Measurements from ENCODE around the gene TBCB. TPM values are rescaled to one million over a fixed set of nuclear protein-coding genes. Genes with fewer than 3 reads are reported as not detected.

TBCB gene
- total RNA-seq, 1 experiment from 2014 or later = 141 TPM

GRCh38 chr19:36136964-36137686 is 21.9 kb downstream of the TBCB start (continued):
- no peak for TF ChIP-seq RAD21 (IDR thresholded peaks at IDR 0.05; ENCODE audit: low read depth)
- TF ChIP-seq ZNF274 (IDR thresholded peaks at IDR 0.05; ENCODE audit: low read depth, low read length) = no peak
- no peak; the same call in 1 of the 2 replicates for TF ChIP-seq SIN3A (IDR thresholded peaks at IDR 0.05; ENCODE audit: low read depth)
- peak; percentile 76 for TF ChIP-seq FOSL1 (IDR thresholded peaks at IDR 0.05; ENCODE audit: low read depth)

- intact Hi-C loops (cut with micrococcal nuclease) = loop anchor here (10.0 kb wide), 1 partner anchor 1076 kb away; the partner anchor contains the start of genes ZNF383 and ZNF585B
- Histone ChIP-seq H3K27me3 (ENCODE audit: insufficient read depth, low read length) (no peaks in the 10 kb centered on the region), H3K27ac (ENCODE audit: low read depth, low read length) (peak overlapping the region; percentile 98), H3K4me1 (ENCODE audit: control insufficient read depth in 1 of 2, insufficient read depth in 2 of 2, low read length in 2 of 2) (peaks cover 49 to 65% of the 10 kb centered on the region in 2 experiments), H3K36me3 (ENCODE audit: control insufficient read depth in 1 of 2, insufficient read depth in 2 of 2, low read length in 2 of 2) (peaks cover 12 to 15% of the 10 kb centered on the region in 2 experiments), H3K9ac (ENCODE audit: low read length) (peak overlapping the region; percentile 99), H3K9me3 (ENCODE audit: control insufficient read depth in 1 of 2, insufficient read depth in 1 of 2, low read depth in 1 of 2, low read length in 2 of 2) (no peaks in the 10 kb centered on the region), H4K20me1 (ENCODE audit: insufficient read depth) (peaks cover 6% of the 10 kb centered on the region; the same call in 1 of the 2 replicates), H3K79me2 (ENCODE audit: insufficient read depth, low read length) (peaks cover 30% of the 10 kb centered on the region), H3K9me2 (ENCODE audit: insufficient read depth) (no peaks in the 10 kb centered on the region), H3K4me2 (ENCODE audit: low read length) (peak overlapping the region; percentile 96), H2AFZ (ENCODE audit: low read depth, low read length, poor library complexity, severe bottlenecking) (no peak overlapping the region), H3K4me3 (replicated peaks in 1 of 2; ENCODE audit: low read depth in 1 of 2, low read length in 2 of 2) (peak overlapping the region; percentile 87 to 94)
- ChIA-PET CTCF (interaction anchor here (1.0 to 1.1 kb wide), 2 partner anchors 9 to 11 kb away, joined by 3 to 6 read pairs; no protein-coding TSS in a partner anchor), POLR2A (interaction anchor here (1.0 to 3.0 kb wide), 3 partner anchors 8 to 24 kb away, joined by 3 to 19 read pairs (median 9); partner anchors contain the start of genes POLR2I and TBCB), RAD21 (ENCODE audit: low non-redundant PET in 1 of 2, low total read pairs in 2 of 2, uncharacterized antibody in 2 of 2, unreplicated experiment in 2 of 2) (interaction anchor here in 1 of 2 experiments (1.9 kb wide), 1 partner anchor 11 kb away, joined by 4 read pairs; no protein-coding TSS in a partner anchor)
- no peak for TF ChIP-seq MAX (IDR thresholded peaks at IDR 0.05)
- 0 out of 2 replicates have a peak, but pooled peaks have one; percentile 9 for TF ChIP-seq SIN3A (IDR thresholded peaks at IDR 0.05; ENCODE audit: low read depth)
- ATAC-seq = no peak
- no TSS peak for BruUV-seq (replicated peaks)
- DNase-seq (ENCODE audit: low read depth, low spot score) = no peak
Measured at GRCh38 chr19:36139120-36139472, 23.8 kb downstream of the TBCB start.
